Smooth muscle cell (in vitro differentiated cells): ENCODE results near the gene GBX1. TPM values are rescaled to one million over a fixed set of nuclear protein-coding genes. Genes with fewer than 3 reads are reported as not detected.

Source experiments
- DNase-seq: peaks from one replicate; lab custom pipeline; 2025; ENCODE audit not compliant: unreplicated experiment; lab: John Stamatoyannopoulos, UW
- H2AFZ ChIP-seq: fragments of 200-600 bp; sonication (generic); 2 replicates; pipeline ENCODE4 v1.6.0; 2016; ENCODE audit warnings: antibody characterized with exemption, low read depth, mild to moderate bottlenecking
- H3F3A ChIP-seq: fragments of 200-600 bp; sonication (generic); 2 replicates; pipeline ENCODE4 v1.6.0; 2017; ENCODE audit warnings: antibody characterized with exemption, low read depth
- H3K27ac ChIP-seq: fragments of 200-600 bp; sonication (generic); 2 replicates; pipeline ENCODE4 v1.5.1; 2016; ENCODE audit warnings: low read depth, mild to moderate bottlenecking
- H3K27me3 ChIP-seq: fragments of 200-600 bp; sonication (generic); 2 replicates; pipeline ENCODE4 v1.6.1; 2016; ENCODE audit warnings: low read depth, mild to moderate bottlenecking
- H3K36me3 ChIP-seq: fragments of 200-600 bp; sonication (generic); 2 replicates; pipeline ENCODE4 v1.5.1; 2016; ENCODE audit warnings: low read depth
- H3K4me1 ChIP-seq: fragments of 200-600 bp; sonication (generic); 2 replicates; pipeline ENCODE4 v1.5.1; 2016; ENCODE audit warnings: low read depth
- H3K4me2 ChIP-seq: fragments of 200-600 bp; sonication (generic); 2 replicates; pipeline ENCODE4 v1.6.0; 2016; ENCODE audit warnings: mild to moderate bottlenecking
- H3K4me3 ChIP-seq: fragments of 200-600 bp; sonication (generic); 2 replicates; pipeline ENCODE4 v1.5.1; 2016; ENCODE audit warnings: mild to moderate bottlenecking
- H3K79me2 ChIP-seq: fragments of 200-600 bp; sonication (generic); 2 replicates; pipeline ENCODE4 v1.6.0; 2016; ENCODE audit warnings: low read depth, mild to moderate bottlenecking
- H3K9ac ChIP-seq: fragments of 200-600 bp; sonication (generic); 2 replicates; pipeline ENCODE4 v1.6.0; 2016; ENCODE audit warnings: low read depth
- H3K9me3 ChIP-seq: fragments of 200-600 bp; sonication (generic); replicated peaks from 2 replicates; pipeline ENCODE4 v1.5.1; 2016; ENCODE audit warnings: low read depth
- H4K20me1 ChIP-seq: fragments of 200-600 bp; sonication (generic); 2 replicates; pipeline ENCODE4 v1.6.0; 2016; ENCODE audit warnings: low read depth
- WGBS: methylation state at CpG from one replicate; pipeline ENCODE4 v1.1.7; 2016; ENCODE audit warnings: low lambda C conversion rate; 5-methylcytosine and 5-hydroxymethylcytosine counted together
- polyA plus RNA-seq: library from polyadenylated mRNA; unstranded; fragments of >200 nt; fragmentation: Nextera tagmentation; extraction: Ambion mirVana; gene quantifications from 2 replicates; pipeline ENCODE4 v1.2.1, GENCODE V29; 2016
- total RNA-seq: library from RNA; depleted of rRNA; stranded (reverse); fragments of >200 nt; gene quantifications from 2 replicates; pipeline ENCODE4 v1.2.3, GENCODE V29; 2014
- TF ChIP-seq, protein P1 (sequence below): fragments of 200-600 bp; sonication (generic); IDR thresholded peaks from 2 replicates; pipeline ENCODE4 v1.5.1; 2017; ENCODE audit warnings: borderline replicate concordance, mild to moderate bottlenecking, antibody characterized with exemption; ENCODE audit not compliant: insufficient read depth, poor library complexity, severe bottlenecking

Gene GBX1
- total and polyA plus RNA-seq, 2 experiments from 2014 or later = not detected

DNA sequence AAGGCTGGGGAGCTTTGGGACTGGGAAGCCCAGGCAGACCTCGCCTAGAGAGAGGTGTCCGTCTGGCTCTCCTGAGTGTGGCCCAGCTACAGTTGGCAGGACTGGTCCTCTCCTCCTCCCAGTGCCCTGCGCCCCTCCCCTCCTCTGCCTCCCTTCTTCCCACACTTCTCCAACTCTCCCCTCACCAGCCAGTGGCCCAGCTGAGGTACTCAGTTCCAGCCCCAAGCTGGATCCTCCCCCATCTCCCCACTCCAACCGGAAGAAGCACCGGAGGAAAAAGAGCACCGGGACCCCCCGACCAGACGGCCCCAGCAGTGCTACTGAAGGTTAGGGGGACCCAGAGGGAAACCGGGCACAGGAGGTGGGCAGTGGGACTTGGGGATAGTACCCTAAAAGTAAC is 27.7 kb downstream of the GBX1 start:
- 94% methylated on average over 9 of the region's 9 CpGs for WGBS
- H3K36me3 ChIP-seq = no peaks in the 10 kb centered on the region
- peaks cover 16% of the 10 kb centered on the region for H3K4me1 ChIP-seq
- peaks cover 10% of the 10 kb centered on the region for H4K20me1 ChIP-seq
- no peak overlapping the region for H3K4me2 ChIP-seq
- TF ChIP-seq, protein P1, sequence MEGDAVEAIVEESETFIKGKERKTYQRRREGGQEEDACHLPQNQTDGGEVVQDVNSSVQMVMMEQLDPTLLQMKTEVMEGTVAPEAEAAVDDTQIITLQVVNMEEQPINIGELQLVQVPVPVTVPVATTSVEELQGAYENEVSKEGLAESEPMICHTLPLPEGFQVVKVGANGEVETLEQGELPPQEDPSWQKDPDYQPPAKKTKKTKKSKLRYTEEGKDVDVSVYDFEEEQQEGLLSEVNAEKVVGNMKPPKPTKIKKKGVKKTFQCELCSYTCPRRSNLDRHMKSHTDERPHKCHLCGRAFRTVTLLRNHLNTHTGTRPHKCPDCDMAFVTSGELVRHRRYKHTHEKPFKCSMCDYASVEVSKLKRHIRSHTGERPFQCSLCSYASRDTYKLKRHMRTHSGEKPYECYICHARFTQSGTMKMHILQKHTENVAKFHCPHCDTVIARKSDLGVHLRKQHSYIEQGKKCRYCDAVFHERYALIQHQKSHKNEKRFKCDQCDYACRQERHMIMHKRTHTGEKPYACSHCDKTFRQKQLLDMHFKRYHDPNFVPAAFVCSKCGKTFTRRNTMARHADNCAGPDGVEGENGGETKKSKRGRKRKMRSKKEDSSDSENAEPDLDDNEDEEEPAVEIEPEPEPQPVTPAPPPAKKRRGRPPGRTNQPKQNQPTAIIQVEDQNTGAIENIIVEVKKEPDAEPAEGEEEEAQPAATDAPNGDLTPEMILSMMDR = no peak
- no peak overlapping the region for H2AFZ ChIP-seq
- no peak overlapping the region for H3K4me3 ChIP-seq
- H3F3A ChIP-seq = no peaks in the 10 kb centered on the region
- DNase-seq = no peak
- no peaks in the 10 kb centered on the region for H3K79me2 ChIP-seq
- H3K9me3 ChIP-seq = no peaks in the 10 kb centered on the region
- H3K27ac ChIP-seq = no peak overlapping the region
- no peaks in the 10 kb centered on the region for H3K27me3 ChIP-seq
- no peak overlapping the region for H3K9ac ChIP-seq

DNA sequence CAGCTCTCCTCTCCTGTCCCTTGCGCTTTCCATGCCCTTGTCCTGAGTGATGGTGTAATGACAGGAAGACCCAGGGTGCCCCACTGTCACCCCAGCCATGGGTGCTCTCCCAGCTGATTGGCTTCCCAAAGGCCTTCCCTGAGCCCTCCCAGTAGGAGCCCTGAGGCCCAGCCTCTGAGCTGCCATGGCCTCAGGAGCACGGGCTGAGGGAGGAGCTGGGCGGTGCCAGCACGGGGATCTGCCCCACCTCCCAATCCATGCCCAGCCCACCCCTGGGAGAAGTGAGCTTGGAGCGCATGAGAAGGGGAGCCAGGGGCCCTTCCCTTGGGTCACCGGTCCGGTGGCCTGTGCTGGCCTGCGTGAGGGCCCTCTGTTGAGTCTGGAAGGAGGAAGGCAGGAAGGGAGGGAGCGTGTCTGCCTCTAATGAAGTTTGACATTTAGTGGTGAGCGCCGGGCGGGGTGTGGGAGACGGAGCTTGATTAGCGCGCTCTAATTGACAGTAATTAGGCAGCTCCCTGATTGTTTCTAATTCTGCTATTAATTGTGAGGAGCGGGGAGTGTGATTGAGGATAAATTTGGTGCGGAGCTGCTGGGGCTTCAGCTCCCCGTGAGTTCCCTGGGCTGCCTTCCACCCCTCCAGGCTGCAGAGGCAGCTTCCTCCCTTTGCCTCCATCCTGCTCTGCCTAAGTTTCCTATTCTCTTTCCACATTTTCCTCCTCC is 28.3 kb downstream of the GBX1 start:
- no peak for DNase-seq
- Histone ChIP-seq H3K79me2 (no peaks in the 10 kb centered on the region), H3K9ac (no peak overlapping the region), H2AFZ (no peak overlapping the region), H4K20me1 (peaks cover 10% of the 10 kb centered on the region), H3K4me2 (no peak overlapping the region), H3K4me1 (peaks cover 16% of the 10 kb centered on the region), H3K27ac (no peak overlapping the region), H3K36me3 (no peaks in the 10 kb centered on the region), H3K4me3 (no peak overlapping the region), H3K27me3 (no peaks in the 10 kb centered on the region), H3K9me3 (no peaks in the 10 kb centered on the region), H3F3A (no peaks in the 10 kb centered on the region)
- 85% methylated on average over 18 of the region's 18 CpGs for WGBS
- TF ChIP-seq, protein P1 = no peak

DNA sequence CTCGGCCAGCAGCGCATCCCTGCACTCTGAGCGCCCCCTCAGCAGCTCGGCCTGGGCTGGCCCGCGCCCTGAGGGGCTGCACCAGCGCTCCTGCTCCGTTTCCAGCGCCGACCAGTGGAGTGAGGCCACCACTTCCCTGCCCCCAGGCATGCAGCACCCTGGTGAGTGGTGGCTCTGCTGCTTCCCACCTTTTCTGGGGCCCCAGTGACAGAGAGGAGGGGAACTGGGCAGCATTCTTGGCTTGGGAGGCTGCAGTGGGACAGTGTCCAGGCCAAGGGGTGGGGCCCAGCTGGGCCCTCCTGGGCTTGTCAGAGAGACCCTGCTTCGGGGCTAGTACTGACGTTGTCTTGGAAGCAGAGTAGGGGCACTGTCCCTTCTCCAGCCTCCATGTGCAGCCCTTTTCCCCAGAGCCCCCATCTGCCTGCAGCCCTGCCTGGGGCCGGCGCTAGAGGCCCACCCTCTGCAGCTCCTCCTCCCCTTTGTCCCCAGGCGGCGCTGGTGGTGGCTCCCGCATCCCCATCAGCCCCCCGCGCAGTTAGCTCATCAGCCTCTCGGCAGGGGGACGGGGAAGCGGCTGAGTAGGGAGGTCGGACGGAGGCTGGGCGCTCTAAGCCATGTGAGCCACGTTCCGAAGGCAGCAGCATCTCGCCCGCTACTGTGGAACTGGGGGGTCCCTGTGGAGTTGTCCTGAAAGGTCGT is 29.2 kb downstream of the GBX1 start:
- Histone ChIP-seq H3K4me1 (peaks cover 16% of the 10 kb centered on the region), H3K4me2 (no peak overlapping the region), H3K27me3 (no peaks in the 10 kb centered on the region), H3K4me3 (no peak overlapping the region), H3K79me2 (no peaks in the 10 kb centered on the region), H2AFZ (no peak overlapping the region), H3K36me3 (no peaks in the 10 kb centered on the region), H3K9ac (no peak overlapping the region), H4K20me1 (peaks cover 18% of the 10 kb centered on the region), H3F3A (no peaks in the 10 kb centered on the region), H3K9me3 (no peaks in the 10 kb centered on the region), H3K27ac (no peak overlapping the region)
- TF ChIP-seq, protein P1 = no peak
- 84% methylated on average over 28 of the region's 30 CpGs for WGBS
- DNase-seq = no peak
